Transverse colon (tissue), 4 donors: ENCODE data around the gene DDRGK1.

Experiments
- CTCF ChIP-seq, 5 experiments: fragments of 200-600 bp in 3 of 5; fragments of 450-650 bp in 2 of 5; sonication (generic) in 3 of 5; IDR thresholded peaks; 1 replicate in 2 of 5; 2 replicates in 3 of 5; pipeline ENCODE4 v1.5.1; 2016 to 2017; ENCODE audit warnings: antibody characterized with exemption in 5 of 5, inconsistent platforms in 3 of 5, mild to moderate bottlenecking in 2 of 5, moderate library complexity in 1 of 5
- POLR2A ChIP-seq: fragments of 450-650 bp; IDR thresholded peaks from one replicate; pipeline ENCODE4 v1.6.1; 2016; ENCODE audit warnings: antibody characterized with exemption, mild to moderate bottlenecking, moderate library complexity
- POLR2AphosphoS5 ChIP-seq, 3 donors: sonication (generic); formaldehyde crosslinking; IDR thresholded peaks; one replicate each; pipeline ENCODE4 v1.6.1; 2016; ENCODE audit warnings: antibody characterized with exemption in 3 of 3

- TF ChIP-seq CTCF (IDR thresholded peaks at IDR 0.05) (no peak), POLR2A (no peak), POLR2AphosphoS5 (IDR thresholded peaks at IDR 0.05) (no peak)
These were observed 32.8 kb upstream of the DDRGK1 start for GRCh38 chr20:3237011-3237957.
